HG02870 (cell line): Measurements from ENCODE around the gene TRIM4.
"Not testable (repeated sequence)": the region's sequence is repeated elsewhere in the genome, so short reads cannot be mapped to it uniquely, and the experiment has no call there.

ENCODE experiments used
- ATAC-seq: cut with Tn5 transposase; IDR thresholded peaks from one replicate; pipeline ENCODE4 v1.9.1; 2021; ENCODE audit warnings: mild to moderate bottlenecking, moderate library complexity; ENCODE audit not compliant: unreplicated experiment

TRIM4 gene

GRCh38 chr7:99918959-99919813 is at the start of gene TRIM4:
TSS of gene TRIM4 (minus strand) at chr7:99919530. CDS start at chr7:99919401, 129 bp downstream.
- ATAC-seq: peak; percentile 97

- ATAC-seq: no peak
These were observed 39.4 kb upstream of the TRIM4 start for GRCh38 chr7:99958564-99959227.

DNA sequence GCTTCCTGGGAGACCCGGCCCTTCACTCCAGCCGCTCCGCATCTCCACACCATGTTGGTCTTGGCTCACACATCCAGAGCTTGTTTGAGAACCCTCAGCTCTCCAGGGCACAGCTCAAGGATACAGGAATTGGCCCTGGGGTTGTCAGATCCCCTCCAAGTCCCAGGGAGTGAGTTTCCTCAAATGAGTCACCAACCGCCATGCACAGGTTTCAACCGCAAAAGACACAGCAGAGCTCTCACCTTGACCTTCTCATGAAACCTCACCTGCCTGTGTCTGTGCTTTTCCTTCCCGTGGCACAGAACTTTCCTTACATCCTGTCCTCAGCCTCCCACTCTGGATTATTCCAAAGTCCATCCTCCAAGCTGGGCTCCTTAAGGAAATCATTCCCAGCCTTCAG is 35.9 kb upstream of the TRIM4 start:
- no peak for ATAC-seq

DNA sequence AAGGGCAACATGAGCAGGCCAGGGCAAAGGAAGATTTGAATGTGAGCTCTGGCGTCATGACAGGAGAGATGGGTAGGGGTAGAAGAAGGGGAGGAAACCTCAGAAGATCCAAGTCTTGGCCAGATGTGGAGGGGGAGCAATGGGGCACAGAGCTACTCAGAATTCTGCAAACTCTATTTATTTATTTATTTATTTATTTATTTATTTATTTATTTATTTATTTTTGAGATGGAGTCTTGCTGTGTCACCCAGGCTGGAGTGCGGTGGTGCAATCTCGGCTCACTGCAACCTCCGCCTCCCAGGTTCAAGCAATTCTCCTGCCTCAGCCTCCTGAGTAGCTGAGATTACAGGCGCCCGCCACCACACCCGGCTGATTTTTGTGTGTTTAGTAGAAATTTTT is 35.3 kb upstream of the TRIM4 start:
- ATAC-seq: not testable (repeated sequence)

GRCh38 chr7:99953649-99954048 is 34.3 kb upstream of the TRIM4 start:
- ATAC-seq: no peak

DNA sequence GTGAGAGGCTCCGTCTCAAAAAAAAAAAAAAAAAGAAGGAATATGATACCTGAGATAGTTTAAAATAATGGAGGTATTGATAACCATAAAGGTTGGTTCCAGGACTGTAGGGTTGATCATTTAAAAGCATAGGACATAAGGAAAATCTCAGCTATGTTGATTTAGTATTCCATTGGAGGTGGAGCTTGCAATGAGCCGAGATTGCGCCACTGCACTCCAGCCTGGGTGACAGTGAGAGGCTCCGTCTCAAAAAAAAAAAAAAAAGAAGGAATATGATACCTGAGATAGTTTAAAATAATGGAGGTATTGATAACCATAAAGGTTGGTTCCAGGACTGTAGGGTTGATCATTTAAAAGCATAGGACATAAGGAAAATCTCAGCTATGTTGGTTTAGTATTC is 33.3 kb upstream of the TRIM4 start:
- not testable (repeated sequence) for ATAC-seq

DNA sequence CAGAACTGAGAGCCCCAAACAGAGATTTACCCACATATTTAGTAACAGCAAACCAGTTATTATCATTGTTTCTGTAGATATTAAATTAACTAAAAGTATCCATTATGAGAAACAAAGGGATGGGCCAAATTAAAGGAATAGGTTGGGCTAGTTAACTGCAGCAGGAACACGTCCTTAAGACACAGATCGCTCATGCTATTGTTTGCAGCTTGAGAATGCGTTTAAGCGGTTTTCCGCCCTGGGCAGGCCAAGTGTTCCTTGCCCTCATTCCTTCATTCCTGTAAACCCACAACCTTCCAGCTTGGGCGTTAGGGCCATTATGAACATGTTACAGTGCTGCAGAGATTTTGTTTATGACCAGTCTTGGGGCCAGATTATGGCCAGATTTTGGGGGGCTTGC is 31.5 kb upstream of the TRIM4 start:
- not testable (repeated sequence) for ATAC-seq

DNA sequence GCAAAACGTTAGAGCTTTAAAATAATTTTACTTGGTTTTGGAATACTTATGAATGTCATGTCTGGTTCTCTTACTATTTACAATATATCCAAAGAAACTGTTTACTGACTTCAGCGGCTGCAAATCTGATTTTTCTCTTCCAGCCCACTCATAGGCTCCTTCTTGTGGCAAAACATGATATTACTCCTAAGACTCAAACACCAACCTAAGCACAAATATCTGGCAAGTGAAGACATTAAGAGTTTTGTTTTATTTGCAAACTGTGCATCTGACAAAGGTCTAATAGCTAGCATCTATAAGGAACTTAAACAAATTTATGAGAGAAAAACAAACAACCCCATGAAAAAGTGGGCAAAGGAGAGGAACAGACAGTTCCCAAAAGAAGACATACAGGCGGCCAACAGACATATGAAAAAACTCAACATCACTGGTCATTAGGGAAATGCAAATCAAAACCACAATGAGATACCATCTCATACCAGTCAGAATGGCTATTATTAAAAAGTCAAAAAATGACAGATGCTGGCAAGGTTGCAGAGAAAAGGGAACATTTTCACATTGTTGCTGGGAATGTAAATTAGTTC is 30.4 kb upstream of the TRIM4 start:
- ATAC-seq: no peak

GRCh38 chr7:99947608-99948007 is 28.3 kb upstream of the TRIM4 start:
- no peak for ATAC-seq

GRCh38 chr7:99944497-99945070 is 25.3 kb upstream of the TRIM4 start:
- no peak for ATAC-seq

DNA sequence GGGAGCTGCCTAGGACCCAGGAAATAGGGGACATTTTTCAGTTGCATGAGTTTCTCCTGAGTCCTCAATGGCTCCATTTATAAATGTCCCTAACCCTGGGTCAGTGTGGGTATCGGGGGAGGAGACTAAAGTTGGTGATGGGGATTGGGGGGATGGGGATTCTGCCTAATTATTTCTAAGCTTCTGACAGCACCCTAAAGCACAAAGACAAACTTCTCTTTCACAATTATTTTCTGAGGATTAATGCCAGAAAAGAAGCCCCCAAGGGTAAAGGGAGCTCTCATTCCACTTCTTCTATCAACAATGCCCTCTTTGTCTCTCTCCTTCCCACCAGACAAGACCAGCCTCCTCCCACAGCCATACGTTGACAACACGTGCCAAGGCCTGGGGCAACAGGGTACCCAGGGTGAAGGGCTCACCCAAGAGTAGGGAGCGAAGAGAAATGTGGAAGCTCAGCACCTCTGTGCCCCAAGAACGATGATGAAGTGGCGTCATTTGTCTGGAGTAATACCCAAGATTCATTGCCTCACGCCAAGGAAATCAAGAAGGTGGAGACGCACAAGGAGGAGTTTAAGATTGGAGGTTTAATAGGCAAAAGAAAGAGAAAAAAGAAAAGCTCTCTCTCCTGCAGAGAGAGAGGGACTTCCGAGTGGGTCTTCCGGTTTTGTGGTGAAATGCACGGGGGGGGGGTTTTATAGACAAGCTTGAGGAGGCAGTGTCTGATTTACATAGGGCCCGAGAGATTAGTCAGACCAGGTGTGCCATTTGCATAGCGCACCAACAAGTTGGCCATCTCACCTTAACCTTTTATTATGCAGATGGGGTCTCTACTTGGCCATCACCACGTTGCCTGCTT is 24.5 kb upstream of the TRIM4 start:
- ATAC-seq: no peak

DNA sequence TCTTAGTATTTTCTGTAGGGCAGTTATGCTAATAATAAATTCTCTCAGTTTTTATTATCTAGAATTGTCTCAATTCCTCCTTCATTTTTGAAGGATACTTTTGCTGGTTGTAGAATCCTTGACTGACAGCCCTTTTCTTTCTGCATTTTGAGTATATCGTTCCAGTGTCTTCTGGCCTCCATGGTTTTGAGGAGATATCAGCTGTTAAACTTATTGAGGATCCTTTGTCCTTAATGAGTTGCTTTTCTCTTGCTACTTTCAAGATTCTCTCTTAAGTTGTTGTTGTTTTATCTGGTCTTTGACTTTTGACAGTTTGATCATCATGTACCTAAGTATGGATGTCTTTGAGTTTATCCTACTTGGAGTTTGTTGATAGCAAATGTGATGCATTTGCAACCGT is 19.0 kb upstream of the TRIM4 start:
- ATAC-seq: no peak

- ATAC-seq: not testable (repeated sequence)
These were observed 15.7 kb upstream of the TRIM4 start for GRCh38 chr7:99935009-99935408.

DNA sequence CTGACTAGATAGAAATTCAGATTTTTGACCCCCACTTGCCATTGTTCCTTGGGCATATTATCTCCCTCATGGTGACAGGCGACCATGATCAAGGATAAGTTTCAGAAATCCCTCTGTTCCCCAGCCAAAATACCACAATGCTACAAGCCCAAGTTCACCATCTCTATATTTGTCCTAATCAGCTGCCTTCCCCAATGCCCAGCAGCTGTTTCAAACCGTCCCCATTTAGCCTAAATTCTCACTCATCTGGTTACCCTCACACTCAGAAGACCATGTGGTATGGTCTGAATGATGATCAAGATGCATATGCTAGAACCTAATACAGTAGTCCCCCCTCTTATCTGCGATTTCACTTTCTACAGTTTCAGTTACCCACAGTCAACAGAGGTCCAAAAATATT is 11.0 kb upstream of the TRIM4 start:
- no peak for ATAC-seq

DNA sequence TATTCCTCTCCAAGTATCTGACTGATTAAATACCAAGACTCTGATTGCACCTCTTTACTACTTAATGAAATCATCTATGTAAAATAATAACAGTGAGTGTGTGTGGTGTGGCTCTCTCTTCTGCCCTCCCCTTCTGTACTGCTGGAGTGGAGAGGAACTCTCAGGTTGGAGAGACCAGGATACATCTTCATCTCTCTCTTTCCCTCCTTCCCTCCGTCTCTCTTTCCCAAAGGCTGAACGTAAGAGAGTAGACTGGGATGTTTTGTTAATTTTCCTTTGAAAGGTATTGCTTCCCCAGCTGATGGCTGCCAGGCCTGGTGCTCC is 10.4 kb upstream of the TRIM4 start:
- no peak for ATAC-seq

- no peak for ATAC-seq
These were observed 9.8 kb upstream of the TRIM4 start, which contains the start of gene GJC3 for GRCh38 chr7:99928994-99929729. TSS of gene GJC3 (minus strand) at chr7:99929620. CDS start at chr7:99929620, 0 bp downstream.

GRCh38 chr7:99928188-99928587 is 8.9 kb upstream of the TRIM4 start:
- ATAC-seq: no peak

DNA sequence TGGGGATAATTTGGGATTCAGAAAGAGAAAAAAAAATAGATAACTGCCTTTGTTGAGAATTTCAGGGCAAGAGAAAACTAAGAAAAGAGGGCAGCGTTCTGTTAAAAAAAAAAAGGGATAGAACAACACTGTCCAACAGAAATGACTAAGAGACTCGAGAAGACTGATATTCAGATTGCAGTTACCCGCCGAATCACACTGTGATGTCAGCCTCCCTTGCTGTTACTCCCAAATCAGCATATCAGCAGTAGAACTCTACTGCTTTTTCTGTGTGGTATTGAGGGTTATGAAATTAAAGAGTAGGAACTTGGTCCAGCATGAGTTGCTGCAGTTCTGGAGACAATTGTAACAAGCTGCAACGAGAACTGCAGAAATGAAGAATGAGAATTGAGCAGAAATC is 8.2 kb upstream of the TRIM4 start:
- no peak for ATAC-seq

GRCh38 chr7:99926321-99926720 is 7.0 kb upstream of the TRIM4 start:
- no peak for ATAC-seq

DNA sequence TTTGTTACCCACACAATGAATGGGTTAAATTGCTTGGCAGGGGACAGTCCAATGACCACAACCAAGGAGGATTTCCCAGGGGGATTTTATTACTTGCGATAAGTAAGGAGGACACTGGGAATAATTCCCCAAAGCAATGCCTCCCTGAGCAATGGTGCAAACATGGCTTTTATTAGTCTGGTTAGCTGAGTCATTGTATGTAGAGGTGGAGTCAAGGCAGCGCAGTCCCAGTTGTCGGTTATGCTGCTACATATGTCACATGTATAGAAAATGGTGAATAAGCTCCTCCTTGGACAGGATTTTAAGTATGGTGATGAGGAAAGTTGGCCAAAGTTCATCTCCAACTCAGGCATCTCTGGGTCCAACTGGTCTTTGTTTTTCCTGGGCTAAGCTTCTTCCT is 3.9 kb upstream of the TRIM4 start:
- no peak for ATAC-seq
